Measurements from ENCODE around the gene PODXL.

The PODXL gene

DNA sequence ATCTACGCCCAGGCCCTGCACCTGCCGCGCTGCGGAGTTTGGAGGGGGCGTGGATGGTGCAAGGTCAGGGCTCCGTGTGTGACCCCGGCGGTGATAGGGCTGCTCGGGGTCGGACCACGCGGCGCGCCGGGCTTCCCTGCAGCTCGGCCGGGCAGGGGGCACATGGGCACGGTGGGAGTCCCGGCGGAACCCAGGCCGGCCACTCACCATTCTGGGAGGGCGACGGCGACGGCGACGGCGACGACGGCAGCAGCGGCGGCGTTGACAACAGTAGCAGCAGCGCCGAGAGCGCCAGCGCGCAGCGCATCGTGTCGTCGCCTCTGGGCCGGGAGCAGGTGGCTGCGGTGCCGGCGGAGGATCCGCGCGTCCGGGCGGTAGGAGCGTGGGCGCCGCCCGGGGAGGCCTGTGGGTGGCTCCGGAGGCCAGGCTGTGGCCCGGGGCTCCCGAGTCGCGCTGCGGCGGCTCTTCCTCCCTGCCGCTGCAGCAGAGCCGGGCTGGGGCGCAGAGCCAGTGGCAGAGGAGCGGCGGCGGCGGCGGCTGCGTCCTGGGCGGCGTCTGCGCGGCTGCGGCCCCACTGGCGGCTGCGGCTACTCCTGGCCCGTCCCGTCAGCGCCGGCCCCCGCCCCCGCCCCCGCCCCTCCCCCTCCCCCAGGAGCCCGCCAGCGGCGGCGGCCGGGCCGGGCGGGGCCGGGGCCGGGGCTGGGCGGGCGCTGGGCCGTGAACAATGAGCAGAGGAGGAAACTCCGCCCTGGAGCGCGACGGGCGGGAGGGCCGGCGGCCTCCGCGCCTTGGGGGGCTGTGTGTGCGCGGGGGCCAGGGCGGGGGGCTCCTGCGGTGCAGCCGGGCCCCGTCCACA, at the start of gene PODXL:
PODXL (minus strand) TSS at position 576 of the 856 bp plus-strand sequence; CDS start at position 307, 269 bp downstream.
- peak; percentile 46 for DNase-seq

DNA sequence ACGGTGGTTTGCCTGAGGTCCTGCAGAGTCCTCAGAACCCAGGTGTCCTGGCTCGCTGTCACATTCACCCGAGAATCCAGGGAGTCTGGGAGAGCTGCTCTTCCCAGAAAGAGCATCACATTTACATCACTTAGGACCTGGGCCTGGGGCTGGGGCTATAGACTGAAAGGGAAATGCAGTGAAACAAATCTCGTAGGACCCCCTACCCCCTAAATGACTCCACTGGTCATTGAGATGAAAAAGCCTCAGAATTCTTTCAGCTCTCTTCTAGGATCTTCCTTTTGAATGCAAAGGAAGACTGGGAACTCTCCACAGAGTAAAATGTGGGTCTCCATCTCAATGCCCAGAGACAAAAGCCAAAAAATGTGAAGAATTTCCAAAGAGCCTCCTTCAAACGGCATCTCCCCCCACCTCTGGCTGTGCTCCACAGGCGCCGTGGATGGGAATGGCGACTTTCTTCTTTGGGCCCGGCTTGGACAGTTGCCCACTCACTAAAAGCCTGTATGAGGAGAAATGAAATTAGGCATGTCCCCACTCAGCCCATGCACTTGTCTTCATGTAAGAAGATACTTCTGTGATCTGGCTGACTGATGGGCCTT, 49.0 kb upstream of the PODXL start:
- DNase-seq, result no peak

- DNase-seq, result no peak
Observed at GRCh38 chr7:131604841-131605279, 48.4 kb upstream of the PODXL start.

- no peak for DNase-seq
Observed at GRCh38 chr7:131603932-131604331, 47.5 kb upstream of the PODXL start.

DNA sequence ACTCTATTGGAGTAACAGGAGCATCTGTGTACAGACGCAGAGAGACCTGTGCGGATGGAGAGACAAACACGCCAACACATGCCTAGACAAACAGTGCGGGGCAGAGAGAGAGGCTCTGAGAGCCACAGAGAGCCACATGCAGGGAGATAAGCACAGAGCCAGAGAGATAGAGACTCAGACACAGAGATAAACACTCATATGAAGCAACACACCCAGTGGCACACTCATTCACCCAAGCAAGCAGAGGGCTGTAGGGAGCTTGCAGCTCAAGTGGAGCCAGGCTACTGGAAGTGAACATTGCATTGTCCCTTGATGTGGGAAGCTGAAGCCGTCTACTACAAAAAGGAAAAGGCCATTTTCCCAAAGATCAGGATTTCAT, 46.6 kb upstream of the PODXL start:
- peak; percentile 33 for DNase-seq

DNA sequence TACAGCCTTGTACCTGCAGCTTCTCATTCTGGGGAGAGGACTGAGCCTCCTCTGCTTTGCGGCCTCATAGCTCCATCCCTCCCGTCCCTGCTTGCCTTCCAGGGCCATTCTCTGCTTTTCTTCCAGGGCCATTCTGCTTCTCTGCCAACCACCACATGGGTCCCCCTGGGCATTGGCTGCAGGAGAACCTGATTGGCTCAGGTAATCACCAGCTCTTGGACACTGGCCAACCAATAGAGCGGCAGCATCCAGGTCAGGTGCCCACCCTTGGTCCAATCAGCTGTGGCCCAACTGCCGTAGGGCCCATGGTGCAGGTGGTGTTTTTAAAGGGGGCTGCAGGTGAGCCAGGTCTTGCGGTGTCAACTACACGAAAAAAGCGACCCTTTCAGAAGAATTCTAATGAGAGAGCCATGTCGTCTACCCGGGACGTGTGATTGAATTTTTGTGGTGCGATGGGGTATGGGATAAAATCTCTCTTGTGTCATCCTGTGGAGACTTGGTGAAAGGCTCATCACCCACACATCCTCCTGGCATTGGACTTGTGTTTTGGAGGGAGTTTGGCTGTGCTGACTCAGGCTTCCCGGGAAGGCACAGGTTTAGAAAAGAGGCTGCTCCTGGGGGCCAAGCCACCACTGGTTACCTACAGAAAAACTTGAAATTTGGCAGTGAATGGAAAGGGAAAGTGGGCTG, 46.0 kb upstream of the PODXL start:
- DNase-seq, result no peak

- DNase-seq, result no peak
Observed at GRCh38 chr7:131600085-131600881, 43.9 kb upstream of the PODXL start.

GRCh38 chr7:131596785-131597184, 40.4 kb upstream of the PODXL start:
- DNase-seq, result no peak

GRCh38 chr7:131595699-131596098, 39.3 kb upstream of the PODXL start:
- no peak for DNase-seq

GRCh38 chr7:131591687-131592319, 35.4 kb upstream of the PODXL start:
- no peak for DNase-seq

GRCh38 chr7:131587315-131587923, 31.0 kb upstream of the PODXL start:
- no peak for DNase-seq

DNA sequence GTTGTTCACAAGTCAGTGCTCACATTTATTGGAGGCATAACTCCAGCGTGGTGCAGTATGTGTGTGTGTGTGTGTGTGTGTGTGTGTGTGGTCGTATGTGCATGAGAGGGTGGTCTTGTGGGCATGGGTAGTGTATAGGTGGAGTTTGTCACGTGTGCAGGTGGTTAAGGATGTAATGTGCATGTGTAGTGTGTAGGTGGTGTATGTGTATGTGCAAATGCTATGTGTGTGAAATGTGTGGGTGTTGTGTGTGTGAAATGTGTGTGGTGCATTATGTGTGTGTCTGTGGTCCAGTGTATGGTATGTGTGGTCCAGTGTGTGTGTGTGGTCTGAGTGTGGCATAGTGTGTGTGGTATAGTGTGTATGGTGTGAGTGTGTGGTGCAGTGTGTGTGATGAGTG, 30.3 kb upstream of the PODXL start:
- DNase-seq, result no peak

GRCh38 chr7:131586259-131586658, 29.8 kb upstream of the PODXL start:
- DNase-seq, result no peak

DNA sequence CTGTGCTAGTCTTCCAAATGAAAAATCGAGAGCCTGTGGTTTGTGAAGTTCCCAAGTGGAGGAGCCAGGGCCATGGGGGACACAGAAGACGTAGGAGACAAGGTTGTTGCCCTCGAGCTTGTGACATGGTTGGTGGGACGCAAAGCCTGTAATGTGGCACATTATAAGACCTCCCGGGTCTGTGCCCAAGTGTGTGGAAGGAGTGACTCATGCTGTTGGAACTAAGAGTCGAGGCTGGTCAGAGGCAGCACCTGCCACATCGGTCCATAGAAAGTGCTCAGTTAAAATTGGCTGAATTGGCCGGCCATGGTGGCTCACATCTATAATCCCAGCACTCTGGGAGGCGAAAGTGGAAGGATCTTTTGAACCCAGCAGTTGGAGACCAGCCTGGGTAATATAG, 27.0 kb upstream of the PODXL start:
- no peak for DNase-seq

DNA sequence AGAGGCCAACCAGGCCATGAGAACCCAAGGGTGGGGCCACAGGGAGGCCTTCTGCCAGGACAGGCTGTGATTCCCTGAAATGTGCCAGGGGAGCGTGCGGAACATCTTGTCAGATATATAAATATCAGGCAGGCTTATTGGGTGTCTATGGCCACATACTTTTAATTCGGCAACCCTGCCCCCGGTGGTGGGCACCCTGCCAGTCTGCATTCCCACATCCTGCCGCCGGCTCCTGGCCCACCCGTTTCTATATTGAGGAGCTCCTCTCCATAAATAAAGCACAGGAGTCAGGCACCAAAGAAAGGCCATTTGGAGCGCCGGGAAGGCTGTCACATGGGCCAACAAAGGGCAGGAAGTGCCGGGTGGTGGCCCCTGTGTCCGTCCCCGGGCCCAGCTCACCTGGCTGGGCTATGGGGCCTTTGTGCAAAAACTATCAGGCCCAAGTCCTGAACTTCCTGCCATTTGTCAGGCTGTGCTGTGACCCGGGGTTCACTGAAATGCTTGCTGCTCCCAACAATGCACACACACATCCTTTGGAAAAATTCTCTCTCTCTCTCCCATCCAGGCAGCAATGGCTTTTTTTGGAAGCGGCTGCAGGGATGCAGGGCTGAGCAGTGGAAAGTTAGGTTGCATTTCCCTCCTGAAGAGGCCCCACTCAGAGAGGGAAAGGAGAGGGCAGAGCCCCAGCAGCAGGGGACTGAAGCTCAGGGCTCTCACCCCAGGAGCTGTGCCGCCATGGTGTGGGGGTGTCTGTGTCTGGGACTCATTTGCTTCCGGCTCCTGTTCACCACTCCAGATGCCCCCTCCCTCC, 25.0 kb upstream of the PODXL start:
- no peak for DNase-seq

GRCh38 chr7:131578602-131579001, 22.2 kb upstream of the PODXL start:
- no peak for DNase-seq

DNA sequence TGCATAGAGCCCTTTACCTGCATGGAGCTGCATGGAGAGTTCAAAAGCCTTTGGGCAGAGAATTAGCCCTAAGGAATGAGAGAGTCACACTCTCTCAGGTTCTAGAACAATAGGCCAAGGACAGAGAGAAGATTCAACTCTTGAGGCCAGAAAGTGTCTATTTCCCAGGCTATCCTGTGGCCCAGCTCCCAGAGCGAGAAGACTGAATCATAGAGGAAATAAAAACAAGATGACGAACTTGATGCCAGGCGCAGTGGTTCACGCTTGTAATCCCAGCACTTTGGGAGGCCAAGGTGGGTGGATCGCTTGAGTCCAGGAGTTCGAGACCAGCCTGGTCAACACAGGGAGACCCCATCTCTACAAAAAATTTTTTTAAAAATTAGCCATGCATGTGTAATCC, 18.3 kb upstream of the PODXL start:
- DNase-seq, result no peak

- DNase-seq, result no peak
Observed at GRCh38 chr7:131570401-131570800, 14.0 kb upstream of the PODXL start.

DNA sequence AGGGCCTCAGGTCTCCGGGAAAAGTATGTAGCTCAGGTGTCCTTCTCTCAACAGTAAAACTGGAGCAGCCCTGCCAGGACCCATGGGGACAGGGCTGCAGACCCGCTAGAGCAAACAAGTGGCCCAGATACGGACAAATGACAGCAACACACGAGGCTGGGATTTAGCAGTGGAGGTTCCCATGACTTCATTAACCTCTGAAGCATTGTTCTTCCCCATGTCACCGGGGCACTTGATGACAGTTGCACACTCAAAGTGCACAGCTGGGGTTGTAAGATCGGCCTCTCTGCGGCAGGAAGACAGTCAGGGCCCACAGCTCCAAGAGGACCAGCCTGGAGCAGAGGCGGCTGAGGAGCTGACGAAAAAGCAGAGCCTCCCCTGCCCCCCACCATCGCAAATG, 12.5 kb upstream of the PODXL start:
- DNase-seq, result no peak

GRCh38 chr7:131568510-131568909, 12.1 kb upstream of the PODXL start:
- no peak for DNase-seq

DNA sequence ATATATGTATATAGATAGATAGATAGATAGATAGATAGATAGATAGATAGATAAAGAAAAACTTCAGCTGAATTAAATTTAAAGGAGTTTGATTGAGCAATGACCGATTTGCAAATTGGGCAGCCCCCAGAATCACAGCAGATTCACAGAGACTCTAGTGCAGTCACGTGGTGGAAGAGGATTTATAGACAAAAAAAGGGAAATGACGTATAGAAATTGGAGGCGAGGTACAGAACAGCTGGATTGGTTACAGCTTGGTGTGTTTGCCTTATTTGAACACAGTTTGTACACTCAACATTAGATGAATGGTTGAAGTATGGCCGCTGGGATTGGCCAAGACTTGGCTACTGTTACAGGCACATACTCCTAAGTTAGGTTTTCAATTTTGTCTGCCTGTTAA, 8.2 kb upstream of the PODXL start:
- DNase-seq, result no peak

All from NCI-H510A treated with DMSO at 0.1 percent for 48 hours (cell line).